HepG2 (cell line): Measurements from ENCODE around the gene SNAI3. TPM values are rescaled to one million over a fixed set of nuclear protein-coding genes. Genes with fewer than 3 reads are reported as not detected.
A peak's percentile ranks its signal among the peaks of the same experiment; 100 is the strongest.

Experiments used
- ATAC-seq: fragments of 200-7000 bp; cut with Tn5 transposase; 3 replicates; pipeline ENCODE4 v1.9.1; 2020; ENCODE audit warnings: mild to moderate bottlenecking, moderate library complexity
- BruUV-seq: library from RNA; stranded (reverse); fragments of 400-500 nt; replicated peaks from 2 replicates; lab custom pipeline; 2021; lab: Mats Ljungman, UMichigan
- CTCF ChIA-PET: fragments of 300-600 bp; formaldehyde crosslinking; extraction: SDS; loops from one replicate; lab custom pipeline; 2021; ENCODE audit warnings: low total read pairs, inconsistent platforms, low intra/inter-chr PET ratio; lab: Yijun Ruan, JAX
- POLR2A ChIA-PET: fragments of 350-600 bp; sonication (Branson Sonifier 250); formaldehyde crosslinking; loops from one replicate; lab custom pipeline; 2020; ENCODE audit warnings: antibody characterized with exemption, inconsistent platforms; lab: Yijun Ruan, JAX
- DNase-seq: peaks from one replicate; pipeline ENCODE4 v3.0.0-alpha.2; 2015; ENCODE audit warnings: low spot score
- FAIRE-seq: peaks from 3 replicates; lab custom pipeline; 2011; peaks lifted over from hg19 to GRCh38; lab: Jason Lieb, UNC
- H2AFZ ChIP-seq: one replicate; pipeline ENCODE4 v1.6.1; 2011; ENCODE audit warnings: low read length, inconsistent platforms
- H3K27ac ChIP-seq: fragments of 300-600 bp; 3 replicates; pipeline ENCODE4 v1.8.0; 2011; ENCODE audit warnings: mixed run types, mild to moderate bottlenecking, mixed read lengths, low read length, inconsistent platforms; ENCODE audit not compliant: insufficient read depth; ENCODE audit errors: extremely low read length
- H3K27me3 ChIP-seq, 2 experiments: fragments of 200-600 bp in 1 of 2; 2 replicates in 1 of 2; 3 replicates in 1 of 2; pipeline versions ENCODE4 v1.6.0 to v1.8.0; 2011; ENCODE audit warnings: low read length in 2 of 2, mild to moderate bottlenecking in 2 of 2, moderate library complexity in 2 of 2, inconsistent platforms in 1 of 2; ENCODE audit not compliant: insufficient read depth in 2 of 2, control insufficient read depth in 1 of 2
- H3K36me3 ChIP-seq, 2 experiments: fragments of 200-600 bp in 1 of 2; replicated peaks in 1 of 2; 2 replicates in 1 of 2; 3 replicates in 1 of 2; pipeline versions ENCODE4 v1.5.1 to v1.8.0; 2011; ENCODE audit warnings: low read length in 2 of 2, inconsistent platforms in 1 of 2; ENCODE audit not compliant: insufficient read depth in 2 of 2, control insufficient read depth in 1 of 2
- H3K4me1 ChIP-seq: 2 replicates; pipeline ENCODE4 v1.5.1; 2012; ENCODE audit warnings: low read length, inconsistent platforms; ENCODE audit not compliant: insufficient read depth
- H3K4me2 ChIP-seq: 2 replicates; pipeline ENCODE4 v1.6.0; 2011; ENCODE audit warnings: low read depth, low read length, inconsistent platforms
- H3K4me3 ChIP-seq, 3 experiments: fragments of 200-600 bp in 1 of 3; sonication (generic), shearing (Covaris generic) in 1 of 3; replicated peaks in 1 of 3; 2 replicates each; pipeline ENCODE4 v1.5.1; 2011 to 2016; ENCODE audit warnings: low read length in 3 of 3, inconsistent platforms in 2 of 3, low read depth in 2 of 3, mild to moderate bottlenecking in 2 of 3, control low read depth in 1 of 3, mixed read lengths in 1 of 3; ENCODE audit not compliant: insufficient read depth in 1 of 3
- H3K79me2 ChIP-seq: one replicate; pipeline ENCODE4 v1.6.1; 2011; ENCODE audit warnings: low read length, inconsistent platforms; ENCODE audit not compliant: insufficient read depth
- H3K9ac ChIP-seq: 2 replicates; pipeline ENCODE4 v1.6.0; 2011; ENCODE audit warnings: mild to moderate bottlenecking, low read depth, low read length, inconsistent platforms; ENCODE audit not compliant: insufficient read depth
- H3K9me3 ChIP-seq: 2 replicates; pipeline ENCODE4 v1.5.1; 2012; ENCODE audit warnings: mild to moderate bottlenecking, low read length
- H4K20me1 ChIP-seq: 2 replicates; pipeline ENCODE4 v1.6.0; 2011; ENCODE audit warnings: inconsistent platforms, mild to moderate bottlenecking, low read length, moderate library complexity; ENCODE audit not compliant: insufficient read depth
- CBX1 ChIP-seq: IDR thresholded peaks from one replicate; pipeline ENCODE4 v1.6.1; 2016; ENCODE audit warnings: antibody characterized with exemption, low read depth
- HIVEP1 ChIP-seq: sonication (generic); formaldehyde crosslinking; IDR thresholded peaks from 2 replicates; pipeline ENCODE4 v1.4.0; 2020; ENCODE audit warnings: mild to moderate bottlenecking, missing genetic modification reagents
- NFATC3 ChIP-seq: sonication (generic); formaldehyde crosslinking; IDR thresholded peaks from 2 replicates; pipeline ENCODE4 v1.5.1; 2020; ENCODE audit warnings: mild to moderate bottlenecking, missing genetic modification reagents
- NKX3-1 ChIP-seq: sonication (generic); formaldehyde crosslinking; IDR thresholded peaks from 2 replicates; pipeline ENCODE4 v1.5.0; 2020; ENCODE audit warnings: missing genetic modification reagents
- YEATS4 ChIP-seq: sonication (generic); formaldehyde crosslinking; IDR thresholded peaks from 2 replicates; pipeline ENCODE4 v1.4.0; 2020; ENCODE audit warnings: missing genetic modification reagents, borderline replicate concordance
- ZBTB38 ChIP-seq: sonication (generic); formaldehyde crosslinking; IDR thresholded peaks from 2 replicates; pipeline ENCODE4 v1.5.1; 2020; ENCODE audit warnings: mild to moderate bottlenecking, missing genetic modification reagents
- ZNF251 ChIP-seq: sonication (generic); formaldehyde crosslinking; IDR thresholded peaks from 2 replicates; pipeline ENCODE4 v1.9.0; 2021; ENCODE audit warnings: mild to moderate bottlenecking, missing genetic modification reagents
- ZNF33A ChIP-seq: sonication (generic); formaldehyde crosslinking; IDR thresholded peaks from 2 replicates; pipeline ENCODE4 v1.5.1; 2020; ENCODE audit warnings: missing genetic modification reagents, mild to moderate bottlenecking, moderate library complexity, borderline replicate concordance
- WGBS: methylation state at CpG from one replicate; pipeline ENCODE4 v1.1.6; 2017; ENCODE audit warnings: low lambda C conversion rate; 5-methylcytosine and 5-hydroxymethylcytosine counted together
- in situ Hi-C: cut with HindIII; loops from 2 replicates; pipeline ENCODE4 v1.10.0; 2017; ENCODE audit warnings: low pct_unique_long_range_greater_than_20kb; ENCODE audit not compliant: extremely low pct_ligation_motif_present
- intact Hi-C: fragments of 100-400 bp; cut with micrococcal nuclease; formaldehyde crosslinking; loops from one replicate; pipeline ENCODE4 v1.10.0; 2022; ENCODE audit not compliant: unreplicated experiment
- polyA plus RNA-seq, 8 experiments: library from polyadenylated mRNA; depleted of rRNA in 3 of 8; stranded (reverse) in 7 of 8; unstranded in 1 of 8; fragments of >200 nt; fragmentation: Illumina TruSeq in 4 of 8; extraction: Trizol in 4 of 8; gene quantifications; 2 replicates each; pipeline versions ENCODE4 v1.2.1 to v1.2.3, GENCODE V29; 2011 to 2016; ENCODE audit warnings: low read depth in 4 of 8, missing spikeins in 1 of 8, mixed read lengths in 1 of 8; ENCODE audit not compliant: insufficient read depth in 1 of 8
- total RNA-seq, 5 experiments: library from RNA; depleted of rRNA; stranded (reverse); fragments of >200 nt; fragmentation: Illumina TruSeq; extraction: Trizol; gene quantifications; 2 replicates each; pipeline ENCODE4 v1.2.3, GENCODE V29; 2016; ENCODE audit warnings: low read depth in 1 of 5
- TF ChIP-seq, protein P1 (sequence below): sonication (generic); formaldehyde crosslinking; IDR thresholded peaks from 2 replicates; pipeline ENCODE4 v1.4.0; 2020; ENCODE audit warnings: missing genetic modification reagents
- TF ChIP-seq, protein P2 (sequence below): sonication (generic); formaldehyde crosslinking; IDR thresholded peaks from 2 replicates; pipeline ENCODE4 v1.8.0; 2022; ENCODE audit warnings: low read depth, missing genetic modification reagents
- TF ChIP-seq, protein P3 (sequence below): sonication (generic); formaldehyde crosslinking; IDR thresholded peaks from 2 replicates; pipeline ENCODE4 v1.5.1; 2020; ENCODE audit warnings: mild to moderate bottlenecking, moderate library complexity, missing genetic modification reagents

The SNAI3 gene
- total and polyA plus RNA-seq, 2 of the 13 experiments (the other 11 are each of a cell fraction or from before 2014, with no cell fraction given): 0.09 to 0.18 TPM

DNA sequence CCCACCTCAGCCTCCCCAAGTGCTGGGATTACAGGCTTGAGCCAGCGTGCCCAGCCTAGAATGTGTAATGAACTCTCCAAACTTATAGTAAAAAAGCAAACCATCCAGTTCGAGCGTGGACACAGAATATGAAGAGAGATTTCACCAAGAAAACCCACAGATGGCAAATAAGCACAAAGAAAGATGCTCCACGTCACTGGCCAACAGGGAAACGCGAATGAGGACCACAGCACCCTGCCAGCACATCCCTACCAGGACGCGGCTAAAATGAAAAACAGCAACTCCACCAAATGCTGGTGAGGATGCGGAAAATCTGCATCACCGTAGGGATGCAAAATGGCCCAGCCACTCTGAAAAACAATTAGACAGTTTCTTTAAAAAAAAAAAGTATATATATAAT lies 24.8 kb downstream of the SNAI3 start:
- Histone ChIP-seq H2AFZ (no peak overlapping the region), H4K20me1 (peaks cover 41% of the 10 kb centered on the region), H3K4me2 (peak overlapping the region; percentile 82), H3K36me3 (peaks cover 7 to 34% of the 10 kb centered on the region in 2 experiments), H3K79me2 (peaks cover 83% of the 10 kb centered on the region), H3K4me1 (peaks cover 44% of the 10 kb centered on the region), H3K9ac (peak overlapping the region; percentile 57; the same call in 1 of the 2 replicates)
- CTCF ChIA-PET: no interaction called here
- ATAC-seq (no peak), DNase-seq (no peak)
- TF ChIP-seq HIVEP1 (CRISPR knock-in tag) (no peak), ZNF251 (no peak), CBX1 (no peak), NKX3-1 (CRISPR knock-in tag) (no peak), NFATC3 (CRISPR knock-in tag) (no peak), ZNF33A (no peak), YEATS4 (CRISPR knock-in tag) (no peak), ZBTB38 (CRISPR knock-in tag) (peak; percentile 63)
- TF ChIP-seq, protein P1, sequence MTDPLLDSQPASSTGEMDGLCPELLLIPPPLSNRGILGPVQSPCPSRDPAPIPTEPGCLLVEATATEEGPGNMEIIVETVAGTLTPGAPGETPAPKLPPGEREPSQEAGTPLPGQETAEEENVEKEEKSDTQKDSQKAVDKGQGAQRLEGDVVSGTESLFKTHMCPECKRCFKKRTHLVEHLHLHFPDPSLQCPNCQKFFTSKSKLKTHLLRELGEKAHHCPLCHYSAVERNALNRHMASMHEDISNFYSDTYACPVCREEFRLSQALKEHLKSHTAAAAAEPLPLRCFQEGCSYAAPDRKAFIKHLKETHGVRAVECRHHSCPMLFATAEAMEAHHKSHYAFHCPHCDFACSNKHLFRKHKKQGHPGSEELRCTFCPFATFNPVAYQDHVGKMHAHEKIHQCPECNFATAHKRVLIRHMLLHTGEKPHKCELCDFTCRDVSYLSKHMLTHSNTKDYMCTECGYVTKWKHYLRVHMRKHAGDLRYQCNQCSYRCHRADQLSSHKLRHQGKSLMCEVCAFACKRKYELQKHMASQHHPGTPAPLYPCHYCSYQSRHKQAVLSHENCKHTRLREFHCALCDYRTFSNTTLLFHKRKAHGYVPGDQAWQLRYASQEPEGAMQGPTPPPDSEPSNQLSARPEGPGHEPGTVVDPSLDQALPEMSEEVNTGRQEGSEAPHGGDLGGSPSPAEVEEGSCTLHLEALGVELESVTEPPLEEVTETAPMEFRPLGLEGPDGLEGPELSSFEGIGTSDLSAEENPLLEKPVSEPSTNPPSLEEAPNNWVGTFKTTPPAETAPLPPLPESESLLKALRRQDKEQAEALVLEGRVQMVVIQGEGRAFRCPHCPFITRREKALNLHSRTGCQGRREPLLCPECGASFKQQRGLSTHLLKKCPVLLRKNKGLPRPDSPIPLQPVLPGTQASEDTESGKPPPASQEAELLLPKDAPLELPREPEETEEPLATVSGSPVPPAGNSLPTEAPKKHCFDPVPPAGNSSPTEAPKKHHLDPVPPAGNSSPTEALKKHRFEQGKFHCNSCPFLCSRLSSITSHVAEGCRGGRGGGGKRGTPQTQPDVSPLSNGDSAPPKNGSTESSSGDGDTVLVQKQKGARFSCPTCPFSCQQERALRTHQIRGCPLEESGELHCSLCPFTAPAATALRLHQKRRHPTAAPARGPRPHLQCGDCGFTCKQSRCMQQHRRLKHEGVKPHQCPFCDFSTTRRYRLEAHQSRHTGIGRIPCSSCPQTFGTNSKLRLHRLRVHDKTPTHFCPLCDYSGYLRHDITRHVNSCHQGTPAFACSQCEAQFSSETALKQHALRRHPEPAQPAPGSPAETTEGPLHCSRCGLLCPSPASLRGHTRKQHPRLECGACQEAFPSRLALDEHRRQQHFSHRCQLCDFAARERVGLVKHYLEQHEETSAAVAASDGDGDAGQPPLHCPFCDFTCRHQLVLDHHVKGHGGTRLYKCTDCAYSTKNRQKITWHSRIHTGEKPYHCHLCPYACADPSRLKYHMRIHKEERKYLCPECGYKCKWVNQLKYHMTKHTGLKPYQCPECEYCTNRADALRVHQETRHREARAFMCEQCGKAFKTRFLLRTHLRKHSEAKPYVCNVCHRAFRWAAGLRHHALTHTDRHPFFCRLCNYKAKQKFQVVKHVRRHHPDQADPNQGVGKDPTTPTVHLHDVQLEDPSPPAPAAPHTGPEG (CRISPR knock-in tag): no peak
- TF ChIP-seq, protein P2, sequence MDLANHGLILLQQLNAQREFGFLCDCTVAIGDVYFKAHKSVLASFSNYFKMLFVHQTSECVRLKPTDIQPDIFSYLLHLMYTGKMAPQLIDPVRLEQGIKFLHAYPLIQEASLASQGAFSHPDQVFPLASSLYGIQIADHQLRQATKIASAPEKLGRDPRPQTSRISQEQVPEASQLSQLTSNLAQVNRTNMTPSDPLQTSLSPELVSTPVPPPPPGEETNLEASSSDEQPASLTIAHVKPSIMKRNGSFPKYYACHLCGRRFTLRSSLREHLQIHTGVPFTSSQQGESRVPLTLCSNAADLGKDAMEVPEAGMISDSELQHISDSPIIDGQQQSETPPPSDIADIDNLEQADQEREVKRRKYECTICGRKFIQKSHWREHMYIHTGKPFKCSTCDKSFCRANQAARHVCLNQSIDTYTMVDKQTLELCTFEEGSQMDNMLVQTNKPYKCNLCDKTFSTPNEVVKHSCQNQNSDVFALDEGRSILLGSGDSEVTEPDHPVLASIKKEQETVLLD (CRISPR knock-in tag): no peak
- TF ChIP-seq, protein P3, sequence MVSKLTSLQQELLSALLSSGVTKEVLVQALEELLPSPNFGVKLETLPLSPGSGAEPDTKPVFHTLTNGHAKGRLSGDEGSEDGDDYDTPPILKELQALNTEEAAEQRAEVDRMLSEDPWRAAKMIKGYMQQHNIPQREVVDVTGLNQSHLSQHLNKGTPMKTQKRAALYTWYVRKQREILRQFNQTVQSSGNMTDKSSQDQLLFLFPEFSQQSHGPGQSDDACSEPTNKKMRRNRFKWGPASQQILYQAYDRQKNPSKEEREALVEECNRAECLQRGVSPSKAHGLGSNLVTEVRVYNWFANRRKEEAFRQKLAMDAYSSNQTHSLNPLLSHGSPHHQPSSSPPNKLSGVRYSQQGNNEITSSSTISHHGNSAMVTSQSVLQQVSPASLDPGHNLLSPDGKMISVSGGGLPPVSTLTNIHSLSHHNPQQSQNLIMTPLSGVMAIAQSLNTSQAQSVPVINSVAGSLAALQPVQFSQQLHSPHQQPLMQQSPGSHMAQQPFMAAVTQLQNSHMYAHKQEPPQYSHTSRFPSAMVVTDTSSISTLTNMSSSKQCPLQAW: 0 out of 2 replicates have a peak, but pooled peaks have one; percentile 18
- TF ChIP-seq, all 625 proteins: peak for 2
- H3K27ac ChIP-seq: no peak overlapping the region
- H3K4me3 ChIP-seq: peak overlapping the region in 2 of 3 experiments; percentile 81 to 91; a peak in 4 of 6 replicates
- in situ Hi-C loops: no loop called here
- intact Hi-C loops: no loop called here
- no peaks in the 10 kb centered on the region for H3K9me3 ChIP-seq
- FAIRE-seq: no peak
- POLR2A ChIA-PET: interaction anchor here (0.9 kb wide), 1 partner anchor 11 kb away, joined by 3 read pairs; the partner anchor contains the start of gene CYBA
- no peaks in the 10 kb centered on the region for H3K27me3 ChIP-seq
- no TSS peak for BruUV-seq
- WGBS: 70% methylated on average over 10 of the region's 10 CpGs
